Heart left ventricle (tissue), 13 donors: ENCODE measurements around the gene ANO2.

Source experiments
- CTCF ChIP-seq, 12 donors: fragments of 200-600 bp; sonication (generic) in 4 of 12; IDR thresholded peaks; one replicate each; pipeline versions ENCODE4 v1.5.0 to v1.8.0; 2018 to 2022; ENCODE audit warnings: antibody characterized with exemption in 12 of 12, mild to moderate bottlenecking in 5 of 12
- POLR2A ChIP-seq, 2 donors: fragments of 450-650 bp; IDR thresholded peaks; one replicate each; pipeline ENCODE4 v1.6.1; 2017; ENCODE audit warnings: antibody characterized with exemption in 2 of 2, mild to moderate bottlenecking in 2 of 2, moderate library complexity in 2 of 2
- donor health status: ischemic (EF 13 %, LVEDD 7.1; RV severe dilation, severe dysfunction).
- donor health status: DM: no; HTN: yes; CAD: no.
- donor health status: DM: no; HTN: no; CAD: no.
- donor health status: ischemic (EF 25% LVEDD 6.9; RV normal size, moderate dysfunction).
- donor health status: ischemic (EF 25% LVEDD 5.7; RV mildly dilated, moderate dysfunction).
- donor health status: ischemic (EF 35%, LVEDD 5.7; RV mildly dilated, moderate dysfunction).
- donor health status: nonischemic (EF 11% LVEDD 7.7; RV severe dilation, severe dysfunction).
- donor health status: DM: yes; HTN: yes; CAD: no.
- donor health status: PGD.
- donor health status: ischemic (EF 29% LVEDD 5.4; RV normal size, mild dysfunction).
- donor health status: nonischemic (EF 23%, LVEDD 6.1; RV moderate dilation, normal function).

GRCh38 chr12:5588176-5588575 lies 356.9 kb downstream of the ANO2 start:
- TF ChIP-seq POLR2A (IDR thresholded peaks at IDR 0.05) (no peak), CTCF (IDR thresholded peaks at IDR 0.05) (no peak)
